Muscle layer of colon (tissue), 2 donors: Measurements from ENCODE around the gene GHRHR.

Experiments used
- H3K27ac ChIP-seq: one replicate; pipeline ENCODE4 v1.7.0; 2013; ENCODE audit warnings: low read depth, mild to moderate bottlenecking, low read length, moderate library complexity
- H3K27me3 ChIP-seq, 2 donors: one replicate each; pipeline ENCODE4 v1.7.0; 2013; ENCODE audit warnings: low read length in 2 of 2, mild to moderate bottlenecking in 2 of 2; ENCODE audit not compliant: insufficient read depth in 2 of 2, control insufficient read depth in 1 of 2
- H3K36me3 ChIP-seq: one replicate; pipeline ENCODE4 v1.7.0; 2013; ENCODE audit warnings: mild to moderate bottlenecking, low read length; ENCODE audit not compliant: insufficient read depth
- H3K4me1 ChIP-seq: one replicate; pipeline ENCODE4 v1.7.0; 2013; ENCODE audit warnings: mild to moderate bottlenecking, low read length; ENCODE audit not compliant: insufficient read depth
- H3K4me3 ChIP-seq, 2 donors: one replicate each; pipeline ENCODE4 v1.7.0; 2013; ENCODE audit warnings: low read length in 2 of 2, low read depth in 1 of 2, mild to moderate bottlenecking in 1 of 2, moderate library complexity in 1 of 2
- H3K9ac ChIP-seq: one replicate; pipeline ENCODE4 v1.7.0; 2013; ENCODE audit warnings: low read length
- H3K9me3 ChIP-seq: one replicate; pipeline ENCODE4 v1.7.0; 2013; ENCODE audit warnings: mild to moderate bottlenecking, low read length
- donor health status: abdominal sarcoma.
- donor health status: Adenocarcinoma of cecum.

GHRHR gene

DNA sequence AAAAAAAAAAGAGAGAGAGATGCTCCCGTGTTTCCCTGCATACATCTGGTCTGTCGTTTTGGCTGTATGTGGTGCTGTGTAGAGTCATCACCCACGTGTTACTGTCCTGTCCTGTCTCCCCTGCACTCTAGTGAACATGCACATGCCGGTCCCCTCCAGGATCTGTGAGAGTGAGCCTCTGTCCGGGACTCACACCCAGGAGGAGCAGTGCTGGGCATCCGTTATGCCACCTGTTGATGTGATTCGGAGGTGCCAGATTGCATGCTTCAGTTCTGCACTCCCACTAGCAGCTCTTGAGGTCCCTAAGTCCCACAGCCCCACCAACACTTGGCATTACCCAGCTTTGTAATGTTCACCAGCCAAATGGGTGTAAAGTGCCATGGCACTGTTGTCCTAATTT is 16.4 kb downstream of the GHRHR start:
- no peak overlapping the region for H3K9ac ChIP-seq
- H3K36me3 ChIP-seq: no peaks in the 10 kb centered on the region
- H3K27me3 ChIP-seq: no peaks in the 10 kb centered on the region
- H3K27ac ChIP-seq: no peak overlapping the region
- H3K9me3 ChIP-seq: no peaks in the 10 kb centered on the region
- H3K4me3 ChIP-seq: no peak overlapping the region
- H3K4me1 ChIP-seq: no peaks in the 10 kb centered on the region

DNA sequence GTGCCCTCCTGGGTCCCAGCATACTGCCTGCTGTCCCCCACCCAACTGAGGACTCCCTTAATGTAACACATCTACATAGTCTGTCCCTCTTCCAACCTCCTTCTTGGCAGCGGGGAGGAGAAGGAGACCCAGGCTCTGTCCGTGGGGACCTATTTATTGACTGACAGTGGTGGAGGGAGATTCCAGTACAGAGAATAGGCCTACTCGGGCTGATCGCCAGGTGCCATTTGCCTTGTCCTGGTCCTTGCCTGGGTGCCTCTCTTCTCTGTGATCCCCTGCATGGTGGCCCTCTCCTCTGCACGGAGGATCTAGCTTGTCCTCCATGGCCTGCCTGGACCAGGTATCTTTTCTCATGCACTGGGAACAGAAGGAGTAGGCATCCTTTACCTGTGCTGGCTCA is 17.0 kb downstream of the GHRHR start:
- Histone ChIP-seq H3K4me3 (no peak overlapping the region), H3K27me3 (no peaks in the 10 kb centered on the region), H3K27ac (no peak overlapping the region), H3K9me3 (no peaks in the 10 kb centered on the region), H3K4me1 (no peaks in the 10 kb centered on the region), H3K9ac (no peak overlapping the region), H3K36me3 (no peaks in the 10 kb centered on the region)

DNA sequence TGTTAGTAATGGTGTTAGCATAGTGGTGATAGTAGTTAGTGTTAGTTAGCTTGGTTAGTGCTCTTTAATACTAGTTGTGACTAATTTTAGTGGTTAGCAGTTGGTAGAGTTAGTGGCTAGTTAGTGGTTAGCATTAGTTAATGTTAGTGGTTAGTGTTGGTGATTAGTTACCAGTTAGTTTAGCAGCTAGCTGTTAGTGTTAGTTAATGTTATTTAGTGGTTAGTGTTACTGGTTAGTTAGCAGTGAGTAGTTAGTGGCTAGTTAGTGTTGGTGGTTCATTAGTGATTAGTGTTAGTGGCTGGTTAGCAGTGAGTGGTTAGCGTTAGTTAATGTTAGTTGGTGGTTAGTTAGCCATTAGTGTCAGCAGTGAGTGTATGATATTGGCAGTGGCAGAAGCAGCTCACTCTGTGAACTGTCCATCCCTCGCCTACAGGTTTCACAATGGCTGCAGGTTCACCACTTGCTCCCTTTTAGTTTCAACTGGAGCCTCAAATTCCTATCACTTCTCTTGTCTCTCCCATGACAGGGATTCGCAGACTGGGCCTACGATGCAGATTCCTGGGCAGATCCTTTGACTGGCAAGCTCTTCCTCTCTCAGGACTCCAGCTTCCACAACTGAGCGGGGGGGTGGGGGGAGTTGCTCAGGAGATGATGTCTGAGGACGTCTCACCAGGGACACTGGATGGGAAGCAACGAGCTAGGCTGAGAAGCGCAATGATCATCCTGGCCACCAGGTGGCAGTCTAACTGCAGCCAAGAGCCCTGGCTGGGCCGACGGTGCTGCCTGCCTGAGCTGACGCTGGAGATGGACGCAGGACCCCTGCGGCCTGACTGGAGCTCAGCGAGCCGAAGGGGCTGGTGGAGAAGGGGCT is 19.5 kb downstream of the GHRHR start:
- H3K9ac ChIP-seq: no peak overlapping the region
- H3K36me3 ChIP-seq: no peaks in the 10 kb centered on the region
- H3K9me3 ChIP-seq: no peaks in the 10 kb centered on the region
- H3K27me3 ChIP-seq: no peaks in the 10 kb centered on the region
- no peaks in the 10 kb centered on the region for H3K4me1 ChIP-seq
- H3K27ac ChIP-seq: no peak overlapping the region
- H3K4me3 ChIP-seq: no peak overlapping the region

DNA sequence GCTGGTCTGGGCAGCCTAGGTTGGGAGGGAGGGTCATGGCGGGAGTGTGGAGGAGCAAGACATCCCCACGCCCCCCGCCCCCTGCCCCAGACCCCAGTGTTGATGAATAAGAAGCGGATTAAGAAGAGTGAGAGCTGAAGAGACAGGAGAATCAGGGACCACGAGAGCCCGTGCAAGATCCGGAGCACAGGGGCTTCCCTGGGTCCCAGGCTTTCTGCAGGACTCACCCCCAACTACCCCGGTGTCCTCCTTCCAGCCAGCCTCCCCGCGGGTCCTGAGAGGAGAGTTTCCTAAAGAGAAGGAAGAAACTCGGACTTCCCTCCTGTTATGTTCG is 20.1 kb downstream of the GHRHR start:
- Histone ChIP-seq H3K27ac (no peak overlapping the region), H3K4me1 (no peaks in the 10 kb centered on the region), H3K4me3 (no peak overlapping the region), H3K9me3 (no peaks in the 10 kb centered on the region), H3K27me3 (no peaks in the 10 kb centered on the region), H3K36me3 (no peaks in the 10 kb centered on the region), H3K9ac (no peak overlapping the region)

DNA sequence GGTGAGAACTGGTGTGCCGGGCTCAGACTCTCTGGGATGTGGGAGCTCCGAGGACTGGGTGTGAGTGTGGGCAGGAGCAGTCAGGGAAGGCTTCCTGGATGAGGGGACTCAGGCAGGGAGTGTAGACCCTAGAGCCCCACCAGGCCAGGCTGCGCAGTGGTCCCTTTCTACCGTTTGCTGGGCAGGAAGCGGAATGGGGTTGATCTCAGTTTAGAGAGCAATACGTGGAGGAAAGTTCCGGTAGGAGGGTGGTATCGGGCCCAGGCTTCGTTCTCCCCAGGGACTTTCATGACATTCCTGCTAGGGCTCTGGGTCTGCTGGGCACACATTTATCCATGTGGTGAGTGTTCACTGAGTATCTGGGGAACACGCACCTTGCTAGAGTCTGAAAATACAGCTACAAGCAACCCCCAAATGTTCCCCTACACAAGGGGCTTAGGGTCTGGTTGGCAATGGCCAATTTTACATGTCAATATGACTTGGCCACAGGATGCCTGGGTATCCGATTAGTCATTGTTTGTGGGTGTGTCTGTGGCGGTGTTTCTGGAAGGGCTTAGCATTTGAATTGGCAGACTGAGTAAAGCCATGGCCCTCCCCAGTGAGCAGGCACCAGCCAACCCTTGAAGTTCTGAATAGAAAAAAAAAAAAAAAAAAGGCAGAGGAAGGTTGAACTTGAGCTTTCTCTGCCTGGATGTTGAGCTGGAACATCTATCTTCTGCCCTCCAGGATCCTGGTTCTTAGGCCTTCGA is 20.8 kb downstream of the GHRHR start:
- H3K27me3 ChIP-seq: no peaks in the 10 kb centered on the region
- H3K36me3 ChIP-seq: no peaks in the 10 kb centered on the region
- H3K9me3 ChIP-seq: no peaks in the 10 kb centered on the region
- no peak overlapping the region for H3K27ac ChIP-seq
- H3K9ac ChIP-seq: no peak overlapping the region
- H3K4me3 ChIP-seq: no peak overlapping the region
- H3K4me1 ChIP-seq: no peaks in the 10 kb centered on the region

DNA sequence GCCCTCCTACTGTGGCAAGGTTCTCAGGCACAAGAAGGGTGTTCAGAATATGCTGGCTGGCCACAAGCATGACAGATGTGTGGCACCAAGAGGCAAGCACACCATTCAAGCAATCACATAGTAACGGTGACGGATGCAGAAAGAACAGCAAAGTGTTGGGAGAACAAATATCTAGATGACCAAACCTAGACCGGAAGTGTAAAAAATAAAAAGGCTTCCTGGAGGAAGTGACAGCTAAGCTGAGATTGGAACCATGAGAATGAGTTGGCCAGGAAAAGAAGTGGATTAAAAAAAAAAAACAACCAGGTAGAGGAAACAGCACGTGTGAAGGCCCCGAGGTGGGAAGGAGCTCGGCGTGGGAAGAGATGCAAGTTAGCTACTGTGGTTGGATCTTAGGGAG is 22.0 kb downstream of the GHRHR start:
- no peaks in the 10 kb centered on the region for H3K9me3 ChIP-seq
- H3K4me3 ChIP-seq: no peak overlapping the region
- no peak overlapping the region for H3K9ac ChIP-seq
- H3K36me3 ChIP-seq: no peaks in the 10 kb centered on the region
- H3K27ac ChIP-seq: no peak overlapping the region
- no peaks in the 10 kb centered on the region for H3K4me1 ChIP-seq
- H3K27me3 ChIP-seq: no peaks in the 10 kb centered on the region

DNA sequence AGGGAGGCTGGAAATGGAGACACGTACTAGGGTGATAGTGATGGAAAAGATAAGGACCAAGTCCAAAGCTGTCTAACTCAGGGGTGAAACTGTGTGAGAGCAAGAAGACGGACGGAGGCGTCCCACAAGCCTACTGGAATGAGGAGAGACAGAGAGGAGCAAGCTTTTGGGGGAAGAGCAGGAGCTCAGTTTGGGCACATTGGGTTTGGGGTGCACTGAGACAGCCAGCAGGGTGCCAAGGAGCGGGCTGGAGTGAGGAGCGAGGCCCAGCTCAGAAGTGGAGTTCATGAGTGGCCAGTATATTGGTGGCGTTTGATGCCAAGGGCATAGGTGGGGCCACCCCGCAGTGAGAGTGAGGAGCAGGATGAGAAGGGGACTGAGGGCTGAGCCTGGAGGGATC is 22.6 kb downstream of the GHRHR start:
- Histone ChIP-seq H3K4me1 (no peaks in the 10 kb centered on the region), H3K27me3 (no peaks in the 10 kb centered on the region), H3K27ac (no peak overlapping the region), H3K9ac (no peak overlapping the region), H3K4me3 (no peak overlapping the region), H3K9me3 (no peaks in the 10 kb centered on the region), H3K36me3 (no peaks in the 10 kb centered on the region)

DNA sequence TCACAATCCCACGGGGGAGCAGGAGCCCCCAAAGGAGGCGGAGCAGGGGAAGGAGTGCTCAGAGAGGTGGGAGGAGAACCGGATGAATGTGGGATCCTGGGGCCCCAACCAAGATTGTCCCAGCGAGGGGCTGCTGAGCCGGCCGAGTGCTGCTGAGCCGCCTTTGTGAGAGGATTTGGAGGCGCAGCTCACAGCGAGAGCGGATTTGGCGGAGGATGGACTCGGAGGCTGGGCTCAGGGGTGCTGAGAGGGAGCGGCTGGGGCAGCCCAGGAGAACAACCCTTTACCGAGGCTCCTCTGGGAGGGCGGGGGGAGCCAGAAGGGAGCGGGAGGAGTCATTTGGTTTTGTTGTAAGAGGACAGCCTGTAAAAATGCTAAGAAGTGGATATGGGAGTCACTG is 23.0 kb downstream of the GHRHR start:
- Histone ChIP-seq H3K9ac (no peak overlapping the region), H3K4me3 (no peak overlapping the region), H3K36me3 (no peaks in the 10 kb centered on the region), H3K27me3 (no peaks in the 10 kb centered on the region), H3K27ac (no peak overlapping the region), H3K4me1 (no peaks in the 10 kb centered on the region), H3K9me3 (no peaks in the 10 kb centered on the region)

DNA sequence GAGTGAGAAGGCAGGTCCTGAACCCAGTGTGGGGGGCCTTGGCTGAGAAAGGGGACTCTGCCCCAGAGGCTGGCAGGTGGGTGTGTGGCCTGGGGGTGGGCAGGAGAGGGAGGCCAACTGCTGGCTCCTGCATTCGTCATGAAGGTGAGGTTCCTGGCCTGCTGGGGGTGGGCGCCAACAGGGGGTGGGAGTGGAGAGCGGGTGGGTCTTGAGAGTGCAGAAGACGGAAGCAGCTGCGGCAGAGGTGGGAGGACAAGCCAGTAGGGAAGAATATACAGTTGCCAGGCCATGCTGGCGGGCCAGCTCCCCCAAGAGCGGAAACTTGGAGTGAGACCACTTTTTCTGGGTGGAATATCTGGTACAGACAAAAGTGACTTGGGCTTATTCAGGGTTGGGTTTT is 23.4 kb downstream of the GHRHR start:
- Histone ChIP-seq H3K4me3 (no peak overlapping the region), H3K27ac (no peak overlapping the region), H3K36me3 (no peaks in the 10 kb centered on the region), H3K27me3 (no peaks in the 10 kb centered on the region), H3K9ac (no peak overlapping the region), H3K4me1 (no peaks in the 10 kb centered on the region), H3K9me3 (no peaks in the 10 kb centered on the region)

DNA sequence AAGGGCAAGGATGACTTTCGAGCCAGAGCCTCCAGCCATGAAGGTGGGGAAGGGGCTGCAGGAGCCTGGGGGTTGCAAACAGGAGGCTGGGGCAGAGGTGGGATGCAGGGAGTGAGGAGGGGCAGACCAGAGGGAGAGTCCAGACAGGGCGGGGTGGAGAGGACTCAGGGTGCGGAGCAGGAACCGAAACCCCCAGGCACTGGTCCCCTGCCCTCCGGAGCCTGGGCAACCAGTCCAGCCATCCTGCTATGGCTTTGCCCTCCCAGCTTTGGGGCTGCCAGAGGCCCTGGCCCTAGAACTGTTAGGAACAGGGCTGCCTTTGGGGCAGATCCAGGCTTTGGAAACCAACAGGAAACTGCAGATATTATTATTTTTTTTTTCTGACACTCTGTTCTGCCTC is 24.2 kb downstream of the GHRHR start:
- Histone ChIP-seq H3K36me3 (no peaks in the 10 kb centered on the region), H3K27me3 (no peaks in the 10 kb centered on the region), H3K27ac (no peak overlapping the region), H3K9ac (no peak overlapping the region), H3K9me3 (no peaks in the 10 kb centered on the region), H3K4me1 (no peaks in the 10 kb centered on the region), H3K4me3 (no peak overlapping the region)

DNA sequence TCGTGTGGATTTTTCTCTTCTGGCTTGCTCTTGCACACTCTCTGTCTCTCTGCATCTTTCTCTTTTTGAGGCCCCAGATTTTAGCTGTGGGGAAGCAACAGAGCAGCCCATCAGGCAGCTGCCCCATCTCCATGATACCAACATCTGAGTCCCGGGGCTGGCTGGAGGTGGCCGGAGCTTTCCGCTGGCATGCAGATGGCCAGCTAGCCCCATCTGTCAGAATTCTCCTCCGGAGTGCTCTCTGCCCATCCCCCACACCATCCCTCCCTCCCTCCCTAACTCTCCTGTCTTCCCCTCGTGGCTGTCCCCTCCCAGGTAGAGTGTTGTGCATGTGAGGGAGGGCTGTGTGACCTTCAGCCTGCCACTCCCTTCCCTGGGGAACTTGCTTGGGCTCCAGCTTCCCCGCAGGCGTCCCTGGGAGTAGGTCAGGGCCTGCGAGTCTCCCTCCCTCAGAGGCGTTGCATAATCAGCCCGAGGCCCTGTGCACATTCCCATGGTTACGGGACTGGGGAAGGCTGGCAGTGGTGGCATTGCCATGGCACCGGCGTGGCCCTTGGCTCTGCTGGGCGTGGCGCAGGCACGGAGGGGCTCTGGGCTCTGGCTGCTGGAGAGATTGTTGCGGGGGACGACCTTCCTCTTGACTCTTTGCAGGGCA is 24.7 kb downstream of the GHRHR start:
- no peaks in the 10 kb centered on the region for H3K9me3 ChIP-seq
- no peak overlapping the region for H3K9ac ChIP-seq
- no peaks in the 10 kb centered on the region for H3K27me3 ChIP-seq
- H3K4me3 ChIP-seq: no peak overlapping the region
- no peaks in the 10 kb centered on the region for H3K36me3 ChIP-seq
- no peak overlapping the region for H3K27ac ChIP-seq
- no peaks in the 10 kb centered on the region for H3K4me1 ChIP-seq
